ENCODE measurements around the gene L3MBTL4.

Gene L3MBTL4

DNA sequence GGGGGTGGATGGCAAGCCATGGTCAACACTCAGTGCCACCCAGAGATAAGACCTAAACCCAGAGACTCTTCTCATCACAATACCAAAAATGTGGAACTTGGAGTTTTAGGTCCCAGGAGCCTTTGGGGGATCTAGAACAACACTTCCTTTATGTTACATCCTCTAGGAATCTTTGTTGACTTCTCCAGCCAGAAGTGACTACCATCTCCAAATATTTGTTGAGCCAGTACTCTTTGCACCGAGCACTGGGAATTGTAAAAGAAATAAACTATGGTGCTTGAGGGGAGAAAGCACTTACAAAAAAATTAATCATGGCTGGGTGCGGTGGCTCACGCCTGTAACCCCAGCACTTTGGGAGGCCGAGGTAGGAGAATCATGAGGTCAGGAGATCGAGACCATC is 399.3 kb downstream of the L3MBTL4 start:
- Histone ChIP-seq H3K36me3 (ENCODE audit: control insufficient read depth, insufficient read depth, low read length) (no peaks in the 10 kb centered on the region), H3K9ac (ENCODE audit: low read depth, low read length) (no peak overlapping the region)

DNA sequence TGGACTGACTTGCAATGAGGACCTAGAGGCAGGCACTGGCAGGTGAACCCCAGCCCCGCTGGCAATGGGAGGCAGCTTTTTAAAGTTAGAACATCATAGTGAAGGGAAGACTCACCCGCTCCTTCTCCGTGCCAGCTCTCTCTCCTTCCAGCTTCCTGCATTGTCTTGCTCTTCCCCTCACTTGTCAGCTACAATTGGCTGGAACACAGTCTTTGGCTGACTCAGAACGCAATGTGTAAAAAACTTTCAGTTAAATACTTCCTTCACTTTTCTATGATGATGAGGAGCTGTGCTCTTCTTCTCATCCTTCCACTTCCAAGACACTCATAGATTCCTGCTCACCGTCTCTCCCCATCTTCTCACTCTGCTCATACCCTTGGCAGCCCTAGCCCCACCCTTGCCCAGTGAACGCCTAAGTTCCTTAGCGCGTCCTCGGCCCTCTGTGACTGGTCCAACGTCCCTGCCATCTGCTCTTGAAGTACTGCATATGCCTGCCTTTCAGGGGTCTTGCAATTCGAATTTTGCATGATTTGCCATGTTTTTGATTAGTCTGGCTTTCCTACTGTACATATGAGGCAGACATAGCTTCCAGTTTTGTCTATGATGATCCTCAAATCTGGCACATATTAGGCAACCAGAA is 401.4 kb downstream of the L3MBTL4 start:
- Histone ChIP-seq H3K36me3 (ENCODE audit: control insufficient read depth, insufficient read depth, low read length) (no peaks in the 10 kb centered on the region), H3K9me3 (ENCODE audit: control insufficient read depth, insufficient read depth, low read length) (no peaks in the 10 kb centered on the region), H3K4me1 (ENCODE audit: control insufficient read depth, insufficient read depth, low read length) (no peaks in the 10 kb centered on the region), H3K4me3 (ENCODE audit: low read depth, low read length) (no peak overlapping the region), H3K9ac (ENCODE audit: low read depth, low read length) (no peak overlapping the region), H3K27me3 (ENCODE audit: control insufficient read depth, insufficient read depth, low read length) (no peaks in the 10 kb centered on the region)

More for the DNA sequence above, 399.3 kb downstream of the L3MBTL4 start:
- Histone ChIP-seq H3K9me3 (ENCODE audit: control insufficient read depth, insufficient read depth, low read length) (no peaks in the 10 kb centered on the region), H3K4me3 (ENCODE audit: low read depth, low read length) (no peak overlapping the region), H3K27me3 (ENCODE audit: control insufficient read depth, insufficient read depth, low read length) (no peaks in the 10 kb centered on the region), H3K4me1 (ENCODE audit: control insufficient read depth, insufficient read depth, low read length) (no peaks in the 10 kb centered on the region)

GRCh38 chr18:6010921-6011320 is 403.8 kb downstream of the L3MBTL4 start:
- no peaks in the 10 kb centered on the region for H3K4me1 ChIP-seq (ENCODE audit: control insufficient read depth, insufficient read depth, low read length)
- no peak overlapping the region for H3K4me3 ChIP-seq (ENCODE audit: low read depth, low read length)
- H3K9ac ChIP-seq (ENCODE audit: low read depth, low read length), result no peak overlapping the region
- no peaks in the 10 kb centered on the region for H3K9me3 ChIP-seq (ENCODE audit: control insufficient read depth, insufficient read depth, low read length)
- H3K27me3 ChIP-seq (ENCODE audit: control insufficient read depth, insufficient read depth, low read length), result no peaks in the 10 kb centered on the region
- H3K36me3 ChIP-seq (ENCODE audit: control insufficient read depth, insufficient read depth, low read length), result no peaks in the 10 kb centered on the region

DNA sequence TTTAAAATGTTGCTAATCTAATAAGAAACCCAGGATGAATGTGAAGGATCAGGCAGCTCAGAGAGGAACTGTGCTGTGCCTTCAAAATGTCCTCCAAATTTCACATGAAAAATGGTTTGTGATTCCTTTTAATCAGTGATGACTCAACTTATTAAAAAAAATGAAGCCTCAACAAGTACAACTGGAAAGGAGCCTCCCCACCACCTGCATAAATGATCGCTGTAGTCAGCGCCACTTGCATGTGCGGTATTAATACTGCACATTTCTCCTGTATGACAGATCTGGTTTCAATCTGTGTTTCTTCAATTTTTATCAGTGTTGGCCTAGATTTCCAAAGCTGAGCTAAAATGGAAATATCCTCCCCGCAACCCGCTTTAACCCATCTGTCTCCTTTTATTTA is 404.4 kb downstream of the L3MBTL4 start:
- Histone ChIP-seq H3K4me3 (ENCODE audit: low read depth, low read length) (no peak overlapping the region), H3K27me3 (ENCODE audit: control insufficient read depth, insufficient read depth, low read length) (no peaks in the 10 kb centered on the region), H3K9ac (ENCODE audit: low read depth, low read length) (no peak overlapping the region), H3K9me3 (ENCODE audit: control insufficient read depth, insufficient read depth, low read length) (no peaks in the 10 kb centered on the region), H3K4me1 (ENCODE audit: control insufficient read depth, insufficient read depth, low read length) (no peaks in the 10 kb centered on the region), H3K36me3 (ENCODE audit: control insufficient read depth, insufficient read depth, low read length) (no peaks in the 10 kb centered on the region)

GRCh38 chr18:6009756-6010155 is 405.0 kb downstream of the L3MBTL4 start:
- Histone ChIP-seq H3K9ac (ENCODE audit: low read depth, low read length) (no peak overlapping the region), H3K4me3 (ENCODE audit: low read depth, low read length) (no peak overlapping the region), H3K4me1 (ENCODE audit: control insufficient read depth, insufficient read depth, low read length) (no peaks in the 10 kb centered on the region), H3K9me3 (ENCODE audit: control insufficient read depth, insufficient read depth, low read length) (no peaks in the 10 kb centered on the region), H3K27me3 (ENCODE audit: control insufficient read depth, insufficient read depth, low read length) (no peaks in the 10 kb centered on the region), H3K36me3 (ENCODE audit: control insufficient read depth, insufficient read depth, low read length) (no peaks in the 10 kb centered on the region)

DNA sequence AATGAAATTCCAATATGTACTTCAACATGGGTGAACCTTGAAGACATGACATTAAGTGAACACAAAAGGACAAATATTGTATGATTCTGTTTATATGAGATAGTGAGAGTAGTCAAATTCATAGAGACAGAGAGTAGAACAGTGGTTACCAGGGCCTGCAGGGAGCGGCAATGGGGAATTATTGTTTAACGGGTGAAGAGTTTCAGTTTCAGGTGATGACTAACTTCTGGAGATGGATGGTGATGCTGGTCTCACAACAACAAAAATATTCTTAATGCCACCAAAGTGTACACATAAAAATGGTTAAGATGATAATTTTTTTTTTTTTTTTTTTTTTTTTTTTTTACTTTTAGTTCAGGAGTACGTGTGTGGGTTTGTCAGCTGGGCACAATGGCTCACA is 410.0 kb downstream of the L3MBTL4 start:
- Histone ChIP-seq H3K4me1 (ENCODE audit: control insufficient read depth, insufficient read depth, low read length) (no peaks in the 10 kb centered on the region), H3K4me3 (ENCODE audit: low read depth, low read length) (no peak overlapping the region), H3K9me3 (ENCODE audit: control insufficient read depth, insufficient read depth, low read length) (no peaks in the 10 kb centered on the region), H3K27me3 (ENCODE audit: control insufficient read depth, insufficient read depth, low read length) (no peaks in the 10 kb centered on the region), H3K36me3 (ENCODE audit: control insufficient read depth, insufficient read depth, low read length) (no peaks in the 10 kb centered on the region), H3K9ac (ENCODE audit: low read depth, low read length) (no peak overlapping the region)

- no peak overlapping the region for H3K9ac ChIP-seq (ENCODE audit: low read depth, low read length)
- no peaks in the 10 kb centered on the region for H3K36me3 ChIP-seq (ENCODE audit: control insufficient read depth, insufficient read depth, low read length)
- no peak overlapping the region for H3K4me3 ChIP-seq (ENCODE audit: low read depth, low read length)
- H3K4me1 ChIP-seq (ENCODE audit: control insufficient read depth, insufficient read depth, low read length), result no peaks in the 10 kb centered on the region
- no peaks in the 10 kb centered on the region for H3K9me3 ChIP-seq (ENCODE audit: control insufficient read depth, insufficient read depth, low read length)
- H3K27me3 ChIP-seq (ENCODE audit: control insufficient read depth, insufficient read depth, low read length), result no peaks in the 10 kb centered on the region
These were observed 410.6 kb downstream of the L3MBTL4 start for GRCh38 chr18:6004119-6004518.

GRCh38 chr18:6001867-6002266 is 412.8 kb downstream of the L3MBTL4 start:
- H3K27me3 ChIP-seq (ENCODE audit: control insufficient read depth, insufficient read depth, low read length), result no peaks in the 10 kb centered on the region
- H3K9me3 ChIP-seq (ENCODE audit: control insufficient read depth, insufficient read depth, low read length), result no peaks in the 10 kb centered on the region
- H3K4me1 ChIP-seq (ENCODE audit: control insufficient read depth, insufficient read depth, low read length), result peaks cover 7% of the 10 kb centered on the region
- H3K36me3 ChIP-seq (ENCODE audit: control insufficient read depth, insufficient read depth, low read length), result no peaks in the 10 kb centered on the region
- H3K4me3 ChIP-seq (ENCODE audit: low read depth, low read length), result no peak overlapping the region
- no peak overlapping the region for H3K9ac ChIP-seq (ENCODE audit: low read depth, low read length)

DNA sequence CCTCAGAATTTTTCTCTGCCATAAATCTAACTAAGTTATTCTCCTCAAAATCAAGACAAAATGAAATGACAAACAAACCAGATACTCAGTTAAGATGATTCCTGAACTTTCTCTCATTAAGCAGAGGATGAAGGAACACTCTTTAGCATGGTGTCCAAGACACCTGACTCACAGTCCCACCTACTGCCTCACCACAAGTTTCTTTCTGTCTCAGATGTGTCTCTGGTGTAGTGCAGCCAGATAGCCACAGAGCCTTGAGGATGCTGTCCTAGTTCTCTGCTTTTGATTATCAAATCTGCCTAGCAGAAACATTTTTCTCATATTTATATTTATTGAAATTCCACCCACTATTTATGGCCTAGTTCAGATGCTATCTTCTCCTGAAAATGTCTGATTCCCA is 415.8 kb downstream of the L3MBTL4 start:
- Histone ChIP-seq H3K9me3 (ENCODE audit: control insufficient read depth, insufficient read depth, low read length) (no peaks in the 10 kb centered on the region), H3K4me1 (ENCODE audit: control insufficient read depth, insufficient read depth, low read length) (peaks cover 19% of the 10 kb centered on the region), H3K36me3 (ENCODE audit: control insufficient read depth, insufficient read depth, low read length) (no peaks in the 10 kb centered on the region), H3K9ac (ENCODE audit: low read depth, low read length) (no peak overlapping the region), H3K27me3 (ENCODE audit: control insufficient read depth, insufficient read depth, low read length) (no peaks in the 10 kb centered on the region), H3K4me3 (ENCODE audit: low read depth, low read length) (no peak overlapping the region)

- Histone ChIP-seq H3K36me3 (ENCODE audit: control insufficient read depth, insufficient read depth, low read length) (no peaks in the 10 kb centered on the region), H3K4me1 (ENCODE audit: control insufficient read depth, insufficient read depth, low read length) (peaks cover 19% of the 10 kb centered on the region), H3K9me3 (ENCODE audit: control insufficient read depth, insufficient read depth, low read length) (no peaks in the 10 kb centered on the region), H3K27me3 (ENCODE audit: control insufficient read depth, insufficient read depth, low read length) (no peaks in the 10 kb centered on the region), H3K9ac (ENCODE audit: low read depth, low read length) (no peak overlapping the region), H3K4me3 (ENCODE audit: low read depth, low read length) (no peak overlapping the region)
These were observed 416.4 kb downstream of the L3MBTL4 start for GRCh38 chr18:5998166-5998881.

DNA sequence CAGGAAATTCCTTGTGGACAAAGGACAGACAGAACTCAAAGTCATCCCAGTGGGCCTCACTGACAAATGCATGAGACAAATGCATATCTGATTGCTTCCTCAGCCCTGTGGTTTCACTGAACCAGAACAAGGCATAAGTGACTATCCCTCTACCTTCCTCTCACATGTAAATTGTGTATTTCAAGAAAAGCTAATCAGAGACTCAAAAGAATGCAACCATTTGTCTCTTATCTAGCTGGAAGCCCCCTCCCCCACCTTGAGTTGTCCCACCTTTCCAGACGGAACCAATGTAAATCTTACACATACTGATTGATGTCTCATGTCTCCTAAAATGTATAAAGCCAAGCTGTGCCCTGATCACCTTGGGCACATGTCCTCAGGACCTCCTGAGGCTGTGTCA is 417.4 kb downstream of the L3MBTL4 start:
- peaks cover 19% of the 10 kb centered on the region for H3K4me1 ChIP-seq (ENCODE audit: control insufficient read depth, insufficient read depth, low read length)
- no peak overlapping the region for H3K9ac ChIP-seq (ENCODE audit: low read depth, low read length)
- no peak overlapping the region for H3K4me3 ChIP-seq (ENCODE audit: low read depth, low read length)
- H3K9me3 ChIP-seq (ENCODE audit: control insufficient read depth, insufficient read depth, low read length), result no peaks in the 10 kb centered on the region
- no peaks in the 10 kb centered on the region for H3K27me3 ChIP-seq (ENCODE audit: control insufficient read depth, insufficient read depth, low read length)
- no peaks in the 10 kb centered on the region for H3K36me3 ChIP-seq (ENCODE audit: control insufficient read depth, insufficient read depth, low read length)

GRCh38 chr18:5995626-5996025 is 419.1 kb downstream of the L3MBTL4 start:
- Histone ChIP-seq H3K9me3 (ENCODE audit: control insufficient read depth, insufficient read depth, low read length) (no peaks in the 10 kb centered on the region), H3K27me3 (ENCODE audit: control insufficient read depth, insufficient read depth, low read length) (no peaks in the 10 kb centered on the region), H3K36me3 (ENCODE audit: control insufficient read depth, insufficient read depth, low read length) (no peaks in the 10 kb centered on the region), H3K4me3 (ENCODE audit: low read depth, low read length) (no peak overlapping the region), H3K4me1 (ENCODE audit: control insufficient read depth, insufficient read depth, low read length) (peaks cover 19% of the 10 kb centered on the region), H3K9ac (ENCODE audit: low read depth, low read length) (no peak overlapping the region)
